ENCODE results near the gene GHR.

- no peak for TF ChIP-seq CTCF (IDR thresholded peaks at IDR 0.05 in 8 of 11, conservative IDR thresholded peaks at IDR 0.05 in 3 of 11)
- TF ChIP-seq POLR2AphosphoS5 (IDR thresholded peaks at IDR 0.05) = no peak
Observed at GRCh38 chr5:42483472-42484154, 60.4 kb downstream of the GHR start.

All from spleen (tissue), 7 donors.